GM18870 (cell line): ENCODE data around the gene DCTD.

Source experiments
- ATAC-seq: cut with Tn5 transposase; IDR thresholded peaks from one replicate; pipeline ENCODE4 v1.9.1; 2021; ENCODE audit warnings: moderate library complexity; ENCODE audit not compliant: unreplicated experiment

Gene DCTD

GRCh38 chr4:182917182-182918043 is at the start of gene DCTD:
Gene DCTD (minus strand): TSS chr4:182917386. CDS start chr4:182915568, 1,818 bp downstream.
- ATAC-seq: peak; percentile 86

GRCh38 chr4:182960746-182961145 is 43.6 kb upstream of the DCTD start:
- no peak for ATAC-seq

GRCh38 chr4:182960228-182960627 is 43.0 kb upstream of the DCTD start:
- ATAC-seq: no peak

GRCh38 chr4:182955411-182955810 is 38.2 kb upstream of the DCTD start:
- no peak for ATAC-seq

GRCh38 chr4:182944484-182945213 is 27.5 kb upstream of the DCTD start:
- no peak for ATAC-seq

GRCh38 chr4:182939680-182940079 is 22.5 kb upstream of the DCTD start:
- no peak for ATAC-seq

GRCh38 chr4:182938205-182938645 is 21.0 kb upstream of the DCTD start:
- ATAC-seq: peak; percentile 88

GRCh38 chr4:182937268-182938204 is 20.4 kb upstream of the DCTD start:
- ATAC-seq: peak; percentile 26

- ATAC-seq: no peak
Observed at GRCh38 chr4:182932651-182933050, 15.5 kb upstream of the DCTD start.

GRCh38 chr4:182931691-182932345 is 14.6 kb upstream of the DCTD start:
- no peak for ATAC-seq

GRCh38 chr4:182930889-182931288 is 13.7 kb upstream of the DCTD start:
- no peak for ATAC-seq

- ATAC-seq: no peak
Observed at GRCh38 chr4:182929296-182929695, 12.1 kb upstream of the DCTD start.

- no peak for ATAC-seq
Observed at GRCh38 chr4:182928061-182928460, 10.9 kb upstream of the DCTD start.

- ATAC-seq: no peak
Observed at GRCh38 chr4:182927505-182927904, 10.3 kb upstream of the DCTD start.

- no peak for ATAC-seq
Observed at GRCh38 chr4:182925855-182926254, 8.7 kb upstream of the DCTD start.

- ATAC-seq: peak; percentile 96
Observed at GRCh38 chr4:182925298-182925757, 8.1 kb upstream of the DCTD start.

- no peak for ATAC-seq
Observed at GRCh38 chr4:182924497-182924896, 7.3 kb upstream of the DCTD start.

GRCh38 chr4:182923796-182924340 is 6.7 kb upstream of the DCTD start:
- ATAC-seq: no peak

GRCh38 chr4:182923366-182923765 is 6.2 kb upstream of the DCTD start:
- no peak for ATAC-seq
